HG03196 (cell line): ENCODE data around the gene PLEKHH1.
"Not testable (repeated sequence)": the region's sequence is repeated elsewhere in the genome, so short reads cannot be mapped to it uniquely, and the experiment has no call there.

Experiments
- ATAC-seq: cut with Tn5 transposase; IDR thresholded peaks from one replicate; pipeline ENCODE4 v1.9.1; 2021; ENCODE audit not compliant: unreplicated experiment

PLEKHH1 gene

DNA sequence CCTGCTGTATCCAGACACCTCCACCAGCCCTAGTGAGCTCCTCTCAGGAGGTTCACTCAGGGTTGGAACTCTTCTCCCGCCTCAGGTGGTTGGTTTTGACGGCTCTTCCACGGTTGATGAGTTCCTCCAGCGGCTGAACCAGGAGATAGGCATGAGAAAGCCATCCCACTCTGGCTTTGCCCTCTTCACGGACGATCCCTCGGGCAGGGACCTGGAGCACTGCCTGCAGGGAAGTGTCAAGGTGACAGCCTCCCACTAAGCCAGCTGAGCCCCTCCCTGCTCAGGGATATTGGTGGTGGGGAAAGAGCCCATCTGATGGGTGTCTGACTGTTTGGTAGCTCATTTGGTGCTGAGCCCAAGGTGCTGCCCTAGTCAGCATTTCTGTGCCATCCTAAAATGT, 46.5 kb downstream of the PLEKHH1 start:
- no peak for ATAC-seq

DNA sequence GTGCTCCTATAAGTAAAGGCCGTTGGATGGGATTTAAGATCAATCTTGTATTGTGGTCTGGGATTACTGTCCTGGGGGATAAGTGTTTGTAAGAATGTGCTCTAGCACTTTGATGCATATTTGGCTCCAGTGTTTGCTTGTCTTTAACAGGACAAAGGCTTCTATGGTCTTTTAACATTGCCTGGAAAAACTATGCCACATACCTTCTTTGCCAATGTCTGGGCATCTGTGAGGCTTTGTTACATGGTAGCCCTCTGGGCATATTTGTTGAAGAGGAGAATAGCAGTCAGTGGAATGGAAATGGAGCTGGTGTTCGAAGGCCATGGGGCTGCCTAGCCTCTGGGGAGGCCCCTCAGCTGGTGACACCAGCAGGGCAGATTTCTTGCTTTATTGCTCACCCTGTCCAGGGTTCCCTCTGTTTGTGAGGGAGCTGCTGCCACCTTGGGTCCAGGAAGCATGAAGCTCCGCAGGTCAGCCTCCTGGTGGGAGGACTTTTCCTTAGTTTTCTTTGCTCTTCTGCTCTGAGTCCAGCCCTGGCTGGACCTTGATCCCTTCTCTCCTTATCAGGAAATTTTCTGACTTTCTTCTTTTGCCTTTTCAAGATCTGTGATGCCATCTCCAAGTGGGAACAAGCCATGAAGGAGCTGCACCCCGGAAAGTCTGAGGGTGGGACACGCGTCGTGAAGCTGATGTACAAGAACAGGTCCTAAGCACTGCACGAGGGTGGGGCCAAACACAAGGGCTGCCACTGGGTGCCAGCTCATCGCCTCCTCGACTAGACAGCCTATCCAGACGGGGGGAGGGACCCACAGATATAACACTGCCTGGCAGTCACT, 47.5 kb downstream of the PLEKHH1 start:
- ATAC-seq = no peak

DNA sequence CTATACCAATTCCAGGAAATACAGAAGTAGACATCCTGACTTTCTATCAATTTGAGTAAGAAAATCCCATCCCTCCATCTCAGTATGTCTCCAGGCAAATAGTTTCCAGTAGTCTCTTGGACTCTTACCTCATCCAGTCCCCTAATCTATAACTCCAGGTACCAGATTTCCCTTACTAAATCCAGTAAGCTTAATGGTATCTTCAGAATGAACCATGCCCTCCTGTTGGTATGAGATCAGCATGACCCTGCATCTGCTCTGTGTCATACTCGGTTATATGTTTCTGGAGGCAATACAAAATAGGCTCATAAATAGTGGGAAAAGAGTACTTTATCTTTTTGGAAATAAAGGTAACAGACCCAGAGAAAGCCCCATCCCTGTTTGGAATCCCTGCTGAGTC, 48.6 kb downstream of the PLEKHH1 start:
- no peak for ATAC-seq

DNA sequence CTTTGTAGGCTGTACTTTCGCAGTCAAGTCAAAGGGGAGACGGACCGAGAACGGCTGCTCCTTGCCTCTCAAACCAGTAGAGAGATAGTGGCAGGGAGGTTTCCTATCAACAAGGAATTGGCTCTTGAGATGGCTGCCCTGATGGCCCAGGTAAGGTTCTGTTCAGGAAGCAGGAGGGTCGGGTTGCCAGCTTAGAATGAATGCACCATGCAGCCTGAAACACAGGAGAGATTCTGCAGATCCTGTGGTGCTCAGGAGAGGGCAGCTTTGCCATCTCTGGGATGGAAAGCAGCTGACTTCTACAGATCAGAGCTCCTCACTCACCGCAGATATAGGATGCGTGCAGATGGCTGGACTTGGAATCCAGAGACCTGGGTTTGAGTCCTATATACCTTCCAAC, 49.0 kb downstream of the PLEKHH1 start:
- ATAC-seq = no peak

DNA sequence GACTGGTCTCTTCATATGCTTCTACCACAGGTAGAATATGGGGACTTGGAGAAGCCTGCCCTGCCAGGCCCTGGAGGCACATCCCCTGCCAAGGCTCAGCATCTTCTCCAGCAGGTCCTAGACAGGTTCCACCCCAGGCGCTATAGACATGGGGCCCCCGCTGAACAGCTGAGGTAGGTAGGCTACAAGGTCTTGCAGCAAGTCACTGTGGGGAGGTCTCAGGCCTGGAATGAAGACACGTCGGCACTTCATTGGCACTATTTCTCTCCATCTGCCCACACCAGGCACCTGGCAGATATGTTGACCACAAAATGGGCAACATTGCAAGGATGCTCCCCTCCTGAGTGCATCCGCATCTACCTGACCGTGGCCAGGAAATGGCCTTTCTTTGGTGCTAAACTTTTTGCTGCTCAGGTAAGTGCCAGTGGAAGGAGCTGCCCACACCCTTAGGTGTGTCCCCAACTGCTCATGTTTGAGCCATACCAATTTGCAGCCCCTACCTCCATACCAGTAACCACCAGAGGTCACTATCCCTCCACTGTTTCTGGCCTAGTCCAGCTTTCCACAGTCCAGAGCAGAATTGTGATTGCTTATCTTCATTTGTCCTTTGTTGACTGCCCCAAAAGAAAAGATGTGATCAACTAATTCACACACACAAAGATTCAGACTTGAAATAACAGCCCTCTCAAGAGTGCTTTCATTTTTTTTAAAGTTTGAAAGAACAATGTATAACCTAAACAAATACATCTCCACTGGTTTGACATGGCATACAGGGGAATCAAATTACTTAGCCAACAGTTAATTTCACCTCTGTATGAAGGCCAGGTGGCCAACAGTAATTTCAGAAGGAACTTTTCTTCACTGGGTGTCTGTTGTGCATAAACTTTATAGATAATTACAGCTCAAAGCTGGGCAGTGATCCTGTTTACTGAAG, 50.9 kb downstream of the PLEKHH1 start:
- no peak for ATAC-seq

DNA sequence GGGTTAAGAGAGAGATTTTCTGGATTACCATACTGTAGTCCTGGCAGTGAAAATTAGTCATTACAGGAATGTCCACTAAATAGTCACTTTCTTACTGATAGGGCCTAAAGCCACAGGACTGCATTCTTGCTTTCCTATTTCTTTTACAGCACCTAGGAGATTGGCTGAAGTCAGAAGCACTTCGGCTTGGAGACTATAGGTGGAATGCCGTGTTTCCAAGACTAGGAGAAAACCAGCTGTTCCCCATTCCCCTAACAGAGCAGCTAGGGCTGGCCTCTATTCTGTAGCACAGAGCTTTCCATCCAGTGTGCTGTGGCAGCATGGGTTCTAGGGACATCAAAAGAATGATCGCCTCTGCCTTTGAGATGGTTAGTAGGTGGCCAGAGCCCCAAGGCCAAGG, 51.9 kb downstream of the PLEKHH1 start:
- no peak for ATAC-seq

DNA sequence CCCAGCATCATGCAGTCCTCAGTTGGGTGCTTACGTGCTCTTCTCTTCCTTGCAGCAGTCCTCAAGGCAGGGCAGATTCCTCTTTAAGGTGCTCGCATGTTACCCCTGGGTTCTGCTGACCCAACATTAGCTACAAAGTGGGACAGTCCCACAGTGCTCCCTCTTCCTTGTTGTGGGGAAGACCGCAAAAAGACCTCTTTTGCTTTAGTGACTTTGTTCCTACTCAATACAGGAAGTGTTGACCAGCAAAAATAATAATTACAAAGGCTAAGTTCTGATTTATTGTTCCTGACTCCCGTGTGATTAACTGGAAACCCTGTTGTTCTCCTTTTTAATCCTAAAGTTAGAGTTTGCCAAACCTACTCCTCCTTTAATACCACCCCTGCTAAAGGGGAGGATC, 53.3 kb downstream of the PLEKHH1 start:
- ATAC-seq = no peak

DNA sequence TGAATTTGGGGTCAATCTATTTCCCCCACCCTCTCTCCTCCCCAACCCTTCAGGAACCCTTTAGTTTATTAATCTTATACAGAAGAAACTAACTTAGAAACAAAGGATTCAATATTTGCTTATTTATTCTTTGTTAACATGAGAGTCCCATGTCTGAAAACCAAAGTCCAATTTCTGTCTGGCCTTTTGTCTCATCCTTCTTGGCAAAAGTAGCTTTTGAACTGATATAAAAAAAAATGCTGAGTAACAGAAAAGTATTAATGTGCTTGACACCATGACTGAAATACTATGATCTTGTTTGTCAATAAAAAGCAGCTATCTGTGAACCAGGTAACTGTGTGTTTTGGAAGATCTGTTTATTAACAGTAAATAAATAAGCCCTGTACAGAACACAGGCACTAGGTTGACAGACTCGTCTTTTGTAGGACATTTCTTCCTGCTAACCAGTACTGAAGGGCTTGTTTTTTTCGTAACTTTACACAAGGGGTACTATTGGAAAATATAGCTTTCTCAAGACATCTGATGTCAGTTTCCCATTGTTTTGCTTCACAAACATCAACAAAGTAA, 56.2 kb downstream of the PLEKHH1 start:
- ATAC-seq = no peak

DNA sequence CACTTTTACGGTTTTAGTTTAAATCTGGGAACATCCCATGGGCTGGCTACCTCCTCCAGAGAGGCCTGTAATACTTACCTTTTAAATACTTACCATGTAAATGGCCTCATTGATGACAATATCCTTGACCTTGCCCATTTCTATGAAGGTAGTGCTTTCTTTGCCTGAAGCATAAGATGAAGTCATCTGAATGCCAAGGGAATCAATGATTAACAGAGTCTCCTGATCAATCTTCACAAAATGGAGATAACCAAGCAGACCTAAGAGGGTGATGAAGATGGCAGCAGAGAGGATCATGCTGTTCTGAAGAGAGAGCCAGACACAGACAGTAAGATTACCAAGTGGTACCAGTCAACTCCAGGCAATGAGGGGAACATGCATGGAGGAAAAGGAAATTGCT, 60.6 kb downstream of the PLEKHH1 start:
- ATAC-seq = not testable (repeated sequence)

DNA sequence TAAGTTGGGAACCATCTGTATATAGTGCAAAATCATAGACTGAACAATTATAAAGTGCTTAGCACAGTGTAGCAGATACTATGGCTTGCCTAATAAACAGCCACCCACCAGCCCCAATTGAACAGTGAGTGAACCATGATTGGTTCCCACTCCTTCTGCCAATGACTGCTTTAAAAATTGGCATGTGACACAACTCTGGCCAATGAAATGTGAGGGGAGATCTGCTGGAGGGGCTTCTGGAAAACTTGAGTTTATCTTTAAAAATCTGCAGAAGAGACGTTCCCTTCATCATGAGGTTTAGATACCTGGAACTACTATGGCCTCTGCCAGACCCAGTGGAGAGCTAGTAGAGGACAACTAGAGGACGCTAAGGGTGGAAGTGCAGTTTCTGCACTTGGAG, 62.3 kb downstream of the PLEKHH1 start:
- no peak for ATAC-seq

DNA sequence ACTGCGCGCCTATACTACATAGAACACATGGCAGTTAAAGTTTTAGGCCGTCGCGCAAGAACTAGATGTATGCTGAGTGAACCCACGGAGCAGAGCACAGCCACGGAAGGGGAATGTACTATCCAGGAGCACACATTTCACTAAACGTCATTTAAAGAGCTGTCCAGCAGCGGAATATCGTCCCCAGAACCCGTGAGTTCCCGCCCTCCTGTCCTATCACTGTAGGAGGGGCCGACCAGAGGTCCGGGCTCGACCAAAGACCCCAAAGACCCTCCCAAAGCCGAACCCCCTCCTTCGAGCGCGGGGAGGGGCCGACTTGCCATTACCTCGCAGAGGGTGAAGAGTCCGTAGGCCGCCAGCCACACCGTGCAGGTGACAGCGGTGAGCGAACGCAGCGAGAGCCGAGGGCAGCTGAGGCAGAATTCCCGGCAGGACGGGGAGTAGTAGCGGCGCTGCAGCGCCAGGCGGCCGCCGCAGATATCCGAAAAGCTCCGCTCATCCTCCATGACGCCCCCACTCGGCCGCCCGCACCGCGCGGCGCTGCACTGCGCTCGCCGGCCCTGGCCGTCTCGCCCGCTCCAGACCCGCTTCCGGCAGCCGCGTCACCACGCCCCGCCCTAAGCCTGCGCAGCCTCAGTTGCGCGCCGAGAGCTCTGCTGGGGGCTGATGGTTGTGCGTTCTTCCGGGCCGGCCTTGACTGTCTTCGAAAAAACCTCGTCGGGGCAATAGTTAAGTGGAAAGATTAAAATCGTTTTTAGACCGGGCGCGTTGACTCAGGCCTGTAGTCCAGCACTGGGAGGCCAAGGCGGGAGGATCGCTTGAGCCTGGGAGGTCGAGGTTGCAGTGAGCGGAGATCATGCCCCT, 66.8 kb downstream of the PLEKHH1 start, which contains the start of gene PIGH:
Gene PIGH (minus strand): TSS at position 571 of the 864 bp plus-strand sequence. CDS start 65 bp downstream, at position 506.
- ATAC-seq = peak; percentile 84

DNA sequence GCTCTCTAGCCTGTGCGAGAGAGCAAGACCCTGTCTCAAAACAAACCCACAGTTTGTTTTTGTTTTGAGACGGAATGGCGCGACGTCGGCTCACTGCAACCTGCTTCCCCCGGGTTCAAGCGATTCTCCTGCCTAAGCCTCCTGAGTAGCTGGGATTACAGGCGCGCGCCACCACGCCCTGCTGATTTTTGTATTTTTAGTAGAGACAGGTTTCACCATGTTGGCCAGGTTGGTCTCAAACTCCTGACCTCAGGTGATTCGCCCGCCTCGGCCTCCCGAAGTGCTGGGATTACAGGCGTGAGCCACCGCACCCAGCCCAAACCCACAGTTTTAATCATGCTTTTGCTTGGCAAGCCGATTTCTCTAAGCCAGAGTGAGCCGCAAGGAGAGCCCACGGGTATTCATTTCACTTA, 67.5 kb downstream of the PLEKHH1 start:
- not testable (repeated sequence) for ATAC-seq

DNA sequence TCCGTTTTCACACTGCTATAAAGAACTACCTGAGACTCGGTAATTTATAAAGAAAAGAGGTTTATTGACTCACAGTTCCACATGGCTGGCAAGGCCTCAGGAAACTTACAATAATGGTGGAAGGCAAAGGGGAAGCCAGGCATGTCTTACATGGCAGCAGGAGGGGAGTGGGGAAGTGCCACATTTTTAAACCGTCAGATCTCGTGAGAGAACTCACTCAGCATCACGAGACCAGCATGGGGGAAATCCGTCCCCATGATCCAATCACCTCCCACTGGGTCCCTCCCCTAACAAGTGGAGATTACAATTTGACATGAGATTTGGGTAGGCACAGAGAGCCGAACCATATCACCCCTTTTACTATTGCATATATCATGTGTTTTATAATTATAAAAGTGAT, 69.0 kb downstream of the PLEKHH1 start:
- ATAC-seq = no peak

DNA sequence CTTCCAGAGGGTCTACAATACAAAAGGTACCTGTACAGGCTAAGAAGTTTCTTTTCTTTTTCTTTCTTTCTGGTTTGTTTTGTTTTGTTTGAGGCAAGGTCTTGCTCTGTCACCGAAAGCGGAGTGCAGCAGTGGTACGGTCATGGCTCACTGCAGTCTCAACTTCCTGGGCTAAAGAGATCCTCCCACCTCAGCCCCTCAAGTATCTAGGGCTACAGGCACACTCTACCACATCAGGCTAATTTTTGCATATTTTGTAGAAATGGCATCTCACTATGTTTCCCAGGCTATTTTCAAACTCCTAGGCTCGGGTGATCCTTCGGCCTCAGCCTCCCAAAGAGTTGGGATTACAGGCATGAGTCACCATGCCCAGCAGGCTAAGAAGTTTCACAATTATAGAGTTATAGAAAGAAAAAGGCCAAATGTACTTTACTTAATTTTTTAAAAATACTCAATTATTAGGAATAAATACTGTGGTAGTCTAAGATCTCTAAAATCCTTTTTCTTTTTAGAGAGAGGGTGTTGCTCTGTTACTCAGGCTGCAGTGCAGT, 70.0 kb downstream of the PLEKHH1 start:
- ATAC-seq = peak; percentile 61

DNA sequence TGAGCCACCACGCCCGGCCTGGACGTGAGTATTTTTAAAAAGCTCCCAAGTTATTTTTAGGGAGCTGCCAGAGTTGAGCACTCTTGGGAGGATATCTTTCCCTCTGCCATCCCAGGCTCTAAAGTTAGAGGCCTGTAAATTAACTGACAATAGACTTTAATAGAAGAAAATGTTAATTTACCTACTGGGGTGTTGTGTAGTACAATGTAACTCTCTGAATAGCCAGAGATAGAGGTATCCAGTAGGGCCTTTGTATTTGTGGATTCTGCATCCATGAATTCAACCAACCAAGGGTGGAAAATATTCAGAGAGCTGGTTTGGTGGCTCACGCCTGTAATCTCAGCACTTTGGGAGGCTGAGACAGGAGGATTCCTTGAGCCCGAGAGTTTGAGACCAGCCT, 74.6 kb downstream of the PLEKHH1 start:
- ATAC-seq = no peak

DNA sequence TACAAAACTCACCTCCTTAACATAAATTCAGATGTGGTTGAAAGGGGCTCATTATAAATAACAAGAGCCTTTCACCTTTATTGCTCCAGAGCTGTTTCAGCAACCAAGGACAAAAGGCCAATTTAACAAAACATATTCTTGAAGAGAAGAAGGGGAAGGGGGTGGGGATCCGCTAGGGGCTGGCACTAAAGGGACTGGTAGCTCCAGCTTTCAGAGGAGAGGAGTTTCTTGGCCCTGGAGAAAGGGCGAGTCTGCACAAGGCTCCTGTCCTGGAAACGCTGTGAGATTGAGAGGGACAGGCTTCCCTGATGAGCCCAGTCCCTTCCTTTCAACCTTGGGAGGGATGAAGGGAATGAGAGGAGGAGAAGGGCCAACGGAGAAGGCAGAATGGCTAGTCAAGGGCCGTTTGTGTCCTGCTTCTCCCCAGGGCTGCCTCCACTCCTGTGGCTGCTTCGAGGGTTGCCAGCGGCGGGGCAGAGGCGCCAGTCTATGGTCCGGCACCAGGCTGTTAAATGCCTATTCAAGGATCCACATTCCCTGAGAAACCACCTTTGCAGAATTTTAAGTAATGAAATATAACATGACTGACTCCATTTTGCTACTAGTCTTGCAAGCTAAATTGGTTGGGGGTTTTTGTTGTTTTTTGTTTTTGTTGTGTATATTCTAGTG, 76.7 kb downstream of the PLEKHH1 start:
- no peak for ATAC-seq

DNA sequence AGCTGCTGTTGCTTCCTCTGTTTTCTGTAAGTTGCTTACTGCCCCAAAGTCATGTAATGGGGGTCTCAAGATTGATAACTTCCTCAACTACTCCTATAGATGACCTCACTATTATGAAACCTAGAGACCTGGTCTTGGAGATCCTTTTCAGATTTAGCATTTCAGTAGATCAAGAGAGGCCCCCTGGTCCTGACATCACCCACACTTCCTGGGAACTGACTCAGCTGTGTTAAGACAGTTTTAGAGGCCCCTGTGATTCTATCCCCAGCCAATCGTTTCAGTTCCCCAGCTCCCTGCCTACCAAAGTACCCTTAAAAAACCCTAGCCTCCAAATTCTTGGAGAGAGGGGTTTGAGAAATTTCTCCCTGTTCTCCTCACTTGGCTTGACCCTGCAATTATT, 77.4 kb downstream of the PLEKHH1 start:
- no peak for ATAC-seq

DNA sequence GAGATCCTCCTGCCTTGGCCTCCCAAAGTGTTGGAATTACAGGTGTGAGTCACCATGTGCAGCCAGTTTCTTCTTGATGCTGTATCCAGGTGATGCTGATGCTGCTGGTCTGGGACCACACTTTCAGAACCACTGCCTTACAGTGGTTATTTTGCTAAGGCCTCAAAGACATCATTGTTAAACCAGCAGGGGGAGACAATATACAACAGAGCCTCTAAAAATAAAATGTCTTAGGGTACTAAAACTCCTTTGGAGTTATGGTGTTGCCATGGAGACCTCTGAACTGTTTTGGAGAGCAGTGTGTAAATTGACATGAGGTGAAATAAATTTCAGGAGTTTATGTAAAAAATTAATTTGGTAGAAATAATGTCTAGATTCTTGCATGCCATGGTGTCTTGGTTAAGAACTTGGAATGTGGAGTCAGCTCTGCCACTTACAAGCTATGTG, 85.5 kb downstream of the PLEKHH1 start:
- ATAC-seq = no peak

DNA sequence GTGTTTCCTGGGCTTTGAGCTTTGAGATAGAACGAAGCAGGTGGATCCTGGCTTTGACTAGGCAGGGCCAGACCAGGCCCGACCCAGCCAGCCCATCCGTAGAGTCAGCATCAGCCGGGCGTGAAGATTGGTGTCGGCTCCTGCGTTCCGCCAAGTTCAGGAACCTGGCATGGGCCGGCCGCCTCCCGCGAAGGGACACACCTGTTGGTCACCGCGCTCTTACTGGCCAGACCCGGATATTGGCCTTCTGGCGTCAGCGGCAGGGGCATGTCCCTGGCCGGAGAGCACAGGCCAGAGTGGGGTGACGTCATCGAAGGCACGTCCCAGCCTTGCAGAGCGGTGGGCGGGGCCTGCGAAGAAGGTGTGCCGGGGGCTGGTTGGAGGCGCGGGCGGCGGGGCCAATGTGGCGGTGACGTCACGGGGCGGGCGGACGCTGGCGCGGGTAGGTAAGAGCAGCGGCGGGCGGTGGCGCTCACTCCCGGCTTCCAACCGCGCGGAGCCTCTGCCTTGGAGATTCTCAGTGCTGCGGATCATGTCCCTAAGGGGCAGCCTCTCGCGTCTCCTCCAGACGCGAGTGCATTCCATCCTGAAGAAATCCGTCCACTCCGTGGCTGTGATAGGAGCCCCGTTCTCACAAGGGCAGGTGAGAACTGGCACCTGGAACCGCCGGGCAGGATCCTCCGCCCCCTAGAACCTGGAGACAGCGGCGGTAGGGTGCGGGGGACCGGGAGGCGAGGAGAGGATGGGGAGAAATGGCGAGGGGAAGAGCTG, 86.5 kb downstream of the PLEKHH1 start, which contains the start of gene ARG2:
Gene ARG2 (plus strand): TSS at position 475 of the 771 bp plus-strand sequence. CDS start 58 bp downstream, at position 533.
- ATAC-seq = peak; percentile 78
